ENCODE measurements around the gene FOXP1. TPM values are rescaled to one million over a fixed set of nuclear protein-coding genes. Genes with fewer than 3 reads are reported as not detected.

FOXP1 gene
- total and polyA plus RNA-seq, 8 donors, result 12.3 to 215 (median 117) TPM

DNA sequence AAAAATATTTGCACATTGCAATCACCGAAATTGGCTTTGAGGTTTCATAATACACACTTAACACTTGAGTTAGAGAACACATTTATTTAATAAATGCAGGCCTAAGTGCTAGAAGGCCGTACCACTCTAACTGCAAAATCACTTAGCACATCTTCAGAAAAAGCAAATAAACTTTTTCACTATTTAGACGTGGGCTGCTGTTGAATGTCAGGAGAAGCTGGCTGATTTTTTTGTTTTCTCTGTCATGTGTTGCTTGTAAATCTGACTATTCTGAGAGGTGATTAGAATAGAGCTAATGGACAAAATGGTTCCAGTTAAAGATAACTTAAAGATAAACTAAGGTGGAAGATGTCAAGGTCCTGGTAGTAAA, 265.1 kb downstream of the FOXP1 start:
- H3K9me3 ChIP-seq, result no peaks in the 10 kb centered on the region
- H3K4me1 ChIP-seq, result peaks cover 0 to 52% (median 17%) of the 10 kb centered on the region in 4 donors
- TF ChIP-seq EP300 (IDR thresholded peaks at IDR 0.05) (no peak), POLR2AphosphoS5 (IDR thresholded peaks at IDR 0.05) (no peak), POLR2A (IDR thresholded peaks at IDR 0.05) (no peak)
- TF ChIP-seq, protein P1, sequence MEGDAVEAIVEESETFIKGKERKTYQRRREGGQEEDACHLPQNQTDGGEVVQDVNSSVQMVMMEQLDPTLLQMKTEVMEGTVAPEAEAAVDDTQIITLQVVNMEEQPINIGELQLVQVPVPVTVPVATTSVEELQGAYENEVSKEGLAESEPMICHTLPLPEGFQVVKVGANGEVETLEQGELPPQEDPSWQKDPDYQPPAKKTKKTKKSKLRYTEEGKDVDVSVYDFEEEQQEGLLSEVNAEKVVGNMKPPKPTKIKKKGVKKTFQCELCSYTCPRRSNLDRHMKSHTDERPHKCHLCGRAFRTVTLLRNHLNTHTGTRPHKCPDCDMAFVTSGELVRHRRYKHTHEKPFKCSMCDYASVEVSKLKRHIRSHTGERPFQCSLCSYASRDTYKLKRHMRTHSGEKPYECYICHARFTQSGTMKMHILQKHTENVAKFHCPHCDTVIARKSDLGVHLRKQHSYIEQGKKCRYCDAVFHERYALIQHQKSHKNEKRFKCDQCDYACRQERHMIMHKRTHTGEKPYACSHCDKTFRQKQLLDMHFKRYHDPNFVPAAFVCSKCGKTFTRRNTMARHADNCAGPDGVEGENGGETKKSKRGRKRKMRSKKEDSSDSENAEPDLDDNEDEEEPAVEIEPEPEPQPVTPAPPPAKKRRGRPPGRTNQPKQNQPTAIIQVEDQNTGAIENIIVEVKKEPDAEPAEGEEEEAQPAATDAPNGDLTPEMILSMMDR (IDR thresholded peaks at IDR 0.05), result no peak
- peak overlapping the region in 1 of 5 donors; percentile 30 for H3K27ac ChIP-seq
- H3K4me3 ChIP-seq, result no peak overlapping the region
- intact Hi-C loops (cut with DNase I; ENCODE audit: low total_unique reads), result no loop called here
- DNase-seq, result no peak
- H3K36me3 ChIP-seq, result no peaks in the 10 kb centered on the region
- H3K27me3 ChIP-seq, result no peaks in the 10 kb centered on the region
- 28 to 38% (median 33%) methylated on average over 3 of the region's 3 CpGs for WGBS, 5 donors

DNA sequence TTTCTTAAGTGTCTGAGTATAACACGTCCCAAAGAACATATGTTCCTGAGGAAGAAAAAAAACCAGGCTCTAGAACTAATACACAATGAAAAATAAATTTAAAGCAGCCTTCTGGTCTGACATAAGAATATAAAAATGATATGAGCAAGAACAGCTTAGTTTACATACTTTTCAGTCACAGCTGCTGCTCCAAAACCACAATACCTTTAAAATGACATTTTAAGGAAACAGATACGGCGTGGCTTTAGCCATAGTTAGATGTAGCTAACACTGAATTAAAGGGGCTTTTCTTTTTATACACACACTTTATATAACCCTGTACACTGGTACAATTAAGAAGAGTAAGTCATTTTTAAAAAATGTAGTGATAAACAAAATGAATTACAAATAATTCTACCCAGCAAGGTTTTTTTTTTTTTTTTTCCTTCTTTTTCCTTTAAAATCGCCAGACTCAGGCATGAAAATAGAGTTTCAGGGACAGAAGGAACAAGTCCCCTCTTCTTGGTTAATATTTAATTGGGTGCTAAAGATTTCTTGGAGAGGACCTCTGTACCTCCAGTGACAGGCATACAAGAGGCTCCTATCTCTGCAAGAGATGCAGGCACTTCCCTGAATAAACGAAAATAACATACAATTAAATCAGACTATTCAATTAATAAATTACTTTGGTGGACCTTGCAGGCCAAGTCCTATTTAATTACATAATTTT, 265.6 kb downstream of the FOXP1 start:
- Histone ChIP-seq H3K27me3 (no peaks in the 10 kb centered on the region), H3K4me3 (no peak overlapping the region), H3K27ac (peak overlapping the region in 1 of 5 donors; percentile 30), H3K4me1 (peaks cover 0 to 52% (median 17%) of the 10 kb centered on the region in 4 donors), H3K36me3 (no peaks in the 10 kb centered on the region), H3K9me3 (no peaks in the 10 kb centered on the region)
- intact Hi-C loops (cut with DNase I; ENCODE audit: low total_unique reads), result no loop called here
- no peak for DNase-seq
- WGBS, 5 donors, result 44 to 59% (median 47%) methylated on average over 5 of the region's 5 CpGs
- TF ChIP-seq, protein P1 (IDR thresholded peaks at IDR 0.05), result no peak
- no peak for TF ChIP-seq EP300 (IDR thresholded peaks at IDR 0.05)
- no peak for TF ChIP-seq POLR2A (IDR thresholded peaks at IDR 0.05)

DNA sequence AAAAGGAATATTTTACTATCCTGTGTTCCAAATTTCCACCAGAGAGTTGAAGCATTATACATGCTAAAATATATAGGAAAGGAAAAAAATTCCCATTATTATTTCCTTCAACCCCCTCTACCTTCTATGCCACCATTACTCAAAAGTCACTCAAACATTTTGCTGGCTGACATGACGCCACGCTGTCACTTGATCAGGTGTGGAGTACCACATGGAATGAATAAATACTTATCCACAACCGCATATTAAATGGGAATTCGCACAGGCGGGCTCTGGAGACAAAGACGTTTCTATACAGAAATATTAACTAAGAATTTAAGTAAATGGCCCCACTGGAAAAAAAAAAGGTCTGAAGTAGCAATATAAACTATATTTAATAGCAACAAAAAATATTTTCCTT, 266.4 kb downstream of the FOXP1 start:
- H3K27ac ChIP-seq, result no peak overlapping the region
- WGBS, 5 donors, result 93 to 98% (median 97%) methylated on average over 6 of the region's 6 CpGs

DNA sequence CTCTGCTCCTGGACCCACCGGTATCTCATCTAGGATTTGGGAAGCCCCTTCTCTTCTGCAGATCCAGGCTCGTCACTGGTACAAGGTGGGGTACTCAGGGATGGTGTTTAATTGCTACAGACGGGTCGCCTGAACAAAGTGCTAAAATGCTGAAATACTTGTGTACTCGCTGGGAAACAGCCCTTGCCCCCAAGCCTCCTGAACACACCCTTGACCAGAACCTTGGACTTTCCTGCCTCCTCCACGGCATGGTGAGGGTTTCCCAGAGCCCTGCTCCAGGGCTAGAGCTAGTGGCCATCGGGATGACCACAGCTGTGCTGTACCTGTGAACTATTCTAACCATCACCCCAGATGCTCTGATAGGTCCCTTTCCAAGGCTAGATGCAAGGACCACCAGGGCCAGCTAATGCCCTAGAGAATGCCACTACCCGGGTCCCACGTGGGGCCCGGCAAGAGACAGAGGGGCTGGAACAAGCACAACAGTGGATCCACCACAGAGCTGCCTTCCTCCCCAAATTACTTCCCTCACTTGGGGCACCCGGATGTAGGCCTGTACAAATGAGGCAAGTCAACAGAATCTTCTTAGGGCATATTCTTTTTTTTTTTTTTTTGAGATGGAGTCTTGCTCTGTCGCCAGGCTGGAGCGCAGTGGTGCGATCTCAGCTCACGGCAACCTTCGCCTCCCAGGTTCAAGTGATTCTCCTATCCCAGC, 267.3 kb downstream of the FOXP1 start:
- TF ChIP-seq EP300 (IDR thresholded peaks at IDR 0.05) (no peak), POLR2A (IDR thresholded peaks at IDR 0.05) (no peak), POLR2AphosphoS5 (IDR thresholded peaks at IDR 0.05) (no peak)
- TF ChIP-seq, protein P1 (IDR thresholded peaks at IDR 0.05), result no peak
- Histone ChIP-seq H3K4me1 (peaks cover 0 to 63% (median 22%) of the 10 kb centered on the region in 4 donors), H3K9me3 (no peaks in the 10 kb centered on the region), H3K4me3 (no peak overlapping the region), H3K27ac (no peak overlapping the region), H3K36me3 (no peaks in the 10 kb centered on the region), H3K27me3 (no peaks in the 10 kb centered on the region)
- intact Hi-C loops (cut with DNase I; ENCODE audit: low total_unique reads), result no loop called here
- 91 to 94% (median 92%) methylated on average over 15 to 16 of the region's 16 CpGs for WGBS, 5 donors
- no peak for DNase-seq

More for the DNA sequence above, 266.4 kb downstream of the FOXP1 start:
- Histone ChIP-seq H3K4me3 (no peak overlapping the region), H3K27me3 (no peaks in the 10 kb centered on the region), H3K4me1 (peaks cover 0 to 56% (median 18%) of the 10 kb centered on the region in 4 donors), H3K36me3 (no peaks in the 10 kb centered on the region), H3K9me3 (no peaks in the 10 kb centered on the region)
- intact Hi-C loops (cut with DNase I; ENCODE audit: low total_unique reads), result no loop called here
- TF ChIP-seq EP300 (IDR thresholded peaks at IDR 0.05), result no peak
- no peak for TF ChIP-seq POLR2AphosphoS5 (IDR thresholded peaks at IDR 0.05)
- no peak for TF ChIP-seq POLR2A (IDR thresholded peaks at IDR 0.05)
- TF ChIP-seq, protein P1 (IDR thresholded peaks at IDR 0.05), result no peak
- DNase-seq, result no peak
